H1 (cell line): ENCODE measurements around the gene RAB34. TPM values are rescaled to one million over a fixed set of nuclear protein-coding genes. Genes with fewer than 3 reads are reported as not detected.

ENCODE experiments used
- polyA plus RNA-seq, 7 experiments: library from polyadenylated mRNA; depleted of rRNA in 3 of 7; stranded (reverse) in 5 of 7; unstranded in 2 of 7; fragments of >200 nt in 5 of 7; fragments of 200-250 nt in 2 of 7; gene quantifications; 1 replicate in 5 of 7; 2 replicates in 1 of 7; 4 replicates in 1 of 7; pipeline versions ENCODE4 v1.2.1 to v1.2.3, GENCODE V29; 2011 to 2013; ENCODE audit warnings: missing spikeins in 2 of 7, mixed read lengths in 2 of 7
- small RNA-seq: library from polyadenylated mRNA; stranded (forward); fragments of <200 nt; extraction: miRNeasy Mini kit (QIAGEN cat#:217004); gene quantifications from one replicate; pipeline ENCODE3, GENCODE V24; 2013; ENCODE audit not compliant: insufficient read depth
- total RNA-seq: library from RNA; stranded (reverse); fragmentation: NEBNext Ultra II Directional; extraction: Animal tissue kit (Norgen Biotek cat#: 25700); gene quantifications from 2 replicates; pipeline ENCODE4 v1.2.1, GENCODE V29; 2021

RAB34 gene
- total and polyA plus RNA-seq, 2 of the 8 experiments (the other 6 are each of a cell fraction or from before 2014, with no cell fraction given), result 237 to 305 TPM

Small RNA genes within 50 kb of the gene (small RNA-seq; reads per million reads assigned to genes)
- not detected for gene SNORD42A
- gene SNORD42B, result 1.7 reads per million, percentile 6 among the genes with 10 or more reads in this experiment
- gene SNORD4A, result not detected
- not detected for gene SNORD4B

Other genes starting within 250 kb of the RAB34 start
- not detected in 2 replicates for gene SLC13A2, start 244.2 kb downstream of the RAB34 start, total RNA-seq
- gene SLC13A2, start 244.2 kb downstream of the RAB34 start, polyA plus RNA-seq (2011; rRNA removed), result not detected in 2 replicates
- not detected in 2 replicates for gene FOXN1, start 211.5 kb downstream of the RAB34 start, total RNA-seq
- gene FOXN1, start 211.5 kb downstream of the RAB34 start, polyA plus RNA-seq (2011; rRNA removed), result not detected in 2 replicates
- 43.5 and 44.1 TPM in 2 replicates for gene UNC119, start 165.2 kb downstream of the RAB34 start, total RNA-seq
- 94.4 and 122 TPM in 2 replicates for gene UNC119, start 165.2 kb downstream of the RAB34 start, polyA plus RNA-seq (2011; rRNA removed)
- gene PIGS, start 146.3 kb downstream of the RAB34 start, total RNA-seq, result 47.4 and 50.6 TPM in 2 replicates
- 44.3 and 72.7 TPM in 2 replicates for gene PIGS, start 146.3 kb downstream of the RAB34 start, polyA plus RNA-seq (2011; rRNA removed)
- 51.3 and 51.6 TPM in 2 replicates for gene ALDOC, start 141.0 kb downstream of the RAB34 start, total RNA-seq
- gene ALDOC, start 141.0 kb downstream of the RAB34 start, polyA plus RNA-seq (2011; rRNA removed), result 103 and 134 TPM in 2 replicates
- 115 and 129 TPM in 2 replicates for gene SPAG5, start 118.8 kb downstream of the RAB34 start, total RNA-seq
- gene SPAG5, start 118.8 kb downstream of the RAB34 start, polyA plus RNA-seq (2011; rRNA removed), result 51.7 and 57.1 TPM in 2 replicates
- gene RSKR, start 103.7 kb downstream of the RAB34 start, total RNA-seq, result 21.1 and 24.1 TPM in 2 replicates
- gene RSKR, start 103.7 kb downstream of the RAB34 start, polyA plus RNA-seq (2011; rRNA removed), result 26.9 and 28.5 TPM in 2 replicates
- gene BLTP2, start 72.7 kb downstream of the RAB34 start, total RNA-seq, result 123 and 140 TPM in 2 replicates
- gene BLTP2, start 72.7 kb downstream of the RAB34 start, polyA plus RNA-seq (2011; rRNA removed), result 80.9 and 94.9 TPM in 2 replicates
- gene SDF2, start 56.0 kb downstream of the RAB34 start, total RNA-seq, result 43.6 and 44.8 TPM in 2 replicates
- 48.0 and 65.4 TPM in 2 replicates for gene SDF2, start 56.0 kb downstream of the RAB34 start, polyA plus RNA-seq (2011; rRNA removed)
- gene SUPT6H, start 55.7 kb downstream of the RAB34 start, total RNA-seq, result 59.9 and 62.4 TPM in 2 replicates
- gene SUPT6H, start 55.7 kb downstream of the RAB34 start, polyA plus RNA-seq (2011; rRNA removed), result 32.0 and 35.7 TPM in 2 replicates
- 17.8 and 21.2 TPM in 2 replicates for gene PROCA1, start 6.0 kb downstream of the RAB34 start, total RNA-seq
- gene PROCA1, start 6.0 kb downstream of the RAB34 start, polyA plus RNA-seq (2011; rRNA removed), result 26.3 and 42.3 TPM in 2 replicates
- 2,145 and 2,163 TPM in 2 replicates for gene RPL23A, start 2.1 kb upstream of the RAB34 start, total RNA-seq
- 884 and 1,227 TPM in 2 replicates for gene RPL23A, start 2.1 kb upstream of the RAB34 start, polyA plus RNA-seq (2011; rRNA removed)
- 40.7 and 45.3 TPM in 2 replicates for gene TLCD1, start 8.4 kb upstream of the RAB34 start, total RNA-seq
- gene TLCD1, start 8.4 kb upstream of the RAB34 start, polyA plus RNA-seq (2011; rRNA removed), result 101 and 128 TPM in 2 replicates
- 14.9 and 16.8 TPM in 2 replicates for gene NEK8, start 10.9 kb upstream of the RAB34 start, total RNA-seq
- gene NEK8, start 10.9 kb upstream of the RAB34 start, polyA plus RNA-seq (2011; rRNA removed), result 23.3 and 23.4 TPM in 2 replicates
- 167 TPM in 2 replicates for gene TRAF4, start 26.1 kb upstream of the RAB34 start, total RNA-seq
- 170 and 282 TPM in 2 replicates for gene TRAF4, start 26.1 kb upstream of the RAB34 start, polyA plus RNA-seq (2011; rRNA removed)
- 81.7 and 86.6 TPM in 2 replicates for gene FAM222B, start 124.9 kb upstream of the RAB34 start, total RNA-seq
- gene FAM222B, start 124.9 kb upstream of the RAB34 start, polyA plus RNA-seq (2011; rRNA removed), result 42.1 and 63.9 TPM in 2 replicates
- 67.8 and 77.1 TPM in 2 replicates for gene ERAL1, start 137.1 kb upstream of the RAB34 start, total RNA-seq
- gene ERAL1, start 137.1 kb upstream of the RAB34 start, polyA plus RNA-seq (2011; rRNA removed), result 122 and 143 TPM in 2 replicates
- gene FLOT2, start 179.9 kb upstream of the RAB34 start, total RNA-seq, result 116 and 121 TPM in 2 replicates
- 189 and 209 TPM in 2 replicates for gene FLOT2, start 179.9 kb upstream of the RAB34 start, polyA plus RNA-seq (2011; rRNA removed)
- 22.1 and 23.7 TPM in 2 replicates for gene DHRS13, start 185.2 kb upstream of the RAB34 start, total RNA-seq
- 30.0 and 33.9 TPM in 2 replicates for gene DHRS13, start 185.2 kb upstream of the RAB34 start, polyA plus RNA-seq (2011; rRNA removed)
- gene PHF12, start 233.7 kb upstream of the RAB34 start, total RNA-seq, result 57.7 and 65.7 TPM in 2 replicates
- 38.8 and 74.8 TPM in 2 replicates for gene PHF12, start 233.7 kb upstream of the RAB34 start, polyA plus RNA-seq (2011; rRNA removed)